HepG2 (cell line): Measurements from ENCODE around the gene GJC2. TPM values are rescaled to one million over a fixed set of nuclear protein-coding genes. Genes with fewer than 3 reads are reported as not detected.
A peak's percentile ranks its signal among the peaks of the same experiment; 100 is the strongest.

Experiments used
- AHR ChIP-seq: IDR thresholded peaks from 2 replicates; pipeline ENCODE4 v1.6.1; 2018; ENCODE audit warnings: missing genetic modification reagents, missing compliant biosample characterization
- DPF2 ChIP-seq: sonication (generic); formaldehyde crosslinking; IDR thresholded peaks from 2 replicates; pipeline ENCODE4 v1.4.0; 2020; ENCODE audit warnings: mild to moderate bottlenecking, low read depth, missing genetic modification reagents, borderline replicate concordance
- GFI1 ChIP-seq: sonication (generic); formaldehyde crosslinking; IDR thresholded peaks from 2 replicates; pipeline ENCODE4 v1.5.0; 2020; ENCODE audit warnings: missing genetic modification reagents, mild to moderate bottlenecking, borderline replicate concordance
- HMGA1 ChIP-seq: sonication (generic); formaldehyde crosslinking; conservative IDR thresholded peaks from 2 replicates; pipeline ENCODE4 v1.4.0; 2020; ENCODE audit warnings: missing genetic modification reagents
- HNRNPUL1 ChIP-seq: fragments of 200-400 bp; formaldehyde crosslinking; IDR thresholded peaks from 2 replicates; pipeline ENCODE4 v1.6.1; 2017; ENCODE audit warnings: low read depth, mild to moderate bottlenecking, low read length, moderate library complexity
- KDM3A ChIP-seq: IDR thresholded peaks from 2 replicates; pipeline ENCODE4 v1.6.1; 2018; ENCODE audit warnings: low read depth, missing compliant biosample characterization
- MXD4 ChIP-seq: IDR thresholded peaks from 2 replicates; pipeline ENCODE4 v1.6.1; 2016; ENCODE audit warnings: mild to moderate bottlenecking, missing biosample characterization, missing genetic modification reagents
- NAIF1 ChIP-seq: sonication (generic); formaldehyde crosslinking; IDR thresholded peaks from 2 replicates; pipeline ENCODE4 v1.5.0; 2020; ENCODE audit warnings: mild to moderate bottlenecking, missing genetic modification reagents, borderline replicate concordance
- RFXAP ChIP-seq: sonication (generic); formaldehyde crosslinking; IDR thresholded peaks from 2 replicates; pipeline ENCODE4 v1.4.0; 2020; ENCODE audit warnings: missing genetic modification reagents, borderline replicate concordance
- YEATS2 ChIP-seq: sonication (generic); formaldehyde crosslinking; IDR thresholded peaks from 2 replicates; pipeline ENCODE4 v1.4.0; 2020; ENCODE audit warnings: missing genetic modification reagents, borderline replicate concordance
- ZNF543 ChIP-seq: sonication (generic); formaldehyde crosslinking; IDR thresholded peaks from 2 replicates; pipeline ENCODE4 v1.4.0; 2020; ENCODE audit warnings: mild to moderate bottlenecking, missing genetic modification reagents
- ZNF567 ChIP-seq: sonication (generic); formaldehyde crosslinking; IDR thresholded peaks from 2 replicates; pipeline ENCODE4 v1.8.1; 2023; ENCODE audit warnings: mild to moderate bottlenecking, missing genetic modification reagents, borderline replicate concordance
- ZNF605 ChIP-seq: sonication (generic); formaldehyde crosslinking; IDR thresholded peaks from 2 replicates; pipeline ENCODE4 v1.8.0; 2022; ENCODE audit warnings: mild to moderate bottlenecking, missing genetic modification reagents
- ZNF781 ChIP-seq: sonication (generic); formaldehyde crosslinking; IDR thresholded peaks from 2 replicates; pipeline ENCODE4 v1.5.1; 2020; ENCODE audit warnings: borderline replicate concordance, mild to moderate bottlenecking, missing genetic modification reagents; ENCODE audit errors: not compliant biosample characterization
- ZNF790 ChIP-seq: sonication (generic); formaldehyde crosslinking; IDR thresholded peaks from 2 replicates; pipeline ENCODE4 v1.8.0; 2022; ENCODE audit warnings: missing genetic modification reagents, mild to moderate bottlenecking, borderline replicate concordance
- ZNF792 ChIP-seq: IDR thresholded peaks from 2 replicates; pipeline ENCODE4 v1.6.1; 2016
- ZSCAN12 ChIP-seq: sonication (generic); formaldehyde crosslinking; IDR thresholded peaks from 2 replicates; pipeline ENCODE4 v1.9.0; 2021; ENCODE audit warnings: mild to moderate bottlenecking, missing genetic modification reagents
- ZSCAN30 ChIP-seq: sonication (generic); formaldehyde crosslinking; IDR thresholded peaks from 2 replicates; pipeline ENCODE4 v1.5.0; 2020; ENCODE audit warnings: mild to moderate bottlenecking, missing genetic modification reagents
- polyA plus RNA-seq, 8 experiments: library from polyadenylated mRNA; depleted of rRNA in 3 of 8; stranded (reverse) in 7 of 8; unstranded in 1 of 8; fragments of >200 nt; fragmentation: Illumina TruSeq in 4 of 8; extraction: Trizol in 4 of 8; gene quantifications; 2 replicates each; pipeline versions ENCODE4 v1.2.1 to v1.2.3, GENCODE V29; 2011 to 2016; ENCODE audit warnings: low read depth in 4 of 8, missing spikeins in 1 of 8, mixed read lengths in 1 of 8; ENCODE audit not compliant: insufficient read depth in 1 of 8
- total RNA-seq, 5 experiments: library from RNA; depleted of rRNA; stranded (reverse); fragments of >200 nt; fragmentation: Illumina TruSeq; extraction: Trizol; gene quantifications; 2 replicates each; pipeline ENCODE4 v1.2.3, GENCODE V29; 2016; ENCODE audit warnings: low read depth in 1 of 5
- TF ChIP-seq, protein P1 (sequence below): sonication (generic); formaldehyde crosslinking; IDR thresholded peaks from 2 replicates; pipeline ENCODE4 v1.4.0; 2020; ENCODE audit warnings: missing genetic modification reagents, borderline replicate concordance
- TF ChIP-seq, protein P2 (sequence below): IDR thresholded peaks from 2 replicates; pipeline ENCODE4 v1.6.1; 2016; ENCODE audit warnings: low read depth, missing genetic modification reagents, missing compliant biosample characterization

GJC2 gene
- total and polyA plus RNA-seq, 2 of the 13 experiments (the other 11 are each of a cell fraction or from before 2014, with no cell fraction given): 1.6 to 3.8 TPM

DNA sequence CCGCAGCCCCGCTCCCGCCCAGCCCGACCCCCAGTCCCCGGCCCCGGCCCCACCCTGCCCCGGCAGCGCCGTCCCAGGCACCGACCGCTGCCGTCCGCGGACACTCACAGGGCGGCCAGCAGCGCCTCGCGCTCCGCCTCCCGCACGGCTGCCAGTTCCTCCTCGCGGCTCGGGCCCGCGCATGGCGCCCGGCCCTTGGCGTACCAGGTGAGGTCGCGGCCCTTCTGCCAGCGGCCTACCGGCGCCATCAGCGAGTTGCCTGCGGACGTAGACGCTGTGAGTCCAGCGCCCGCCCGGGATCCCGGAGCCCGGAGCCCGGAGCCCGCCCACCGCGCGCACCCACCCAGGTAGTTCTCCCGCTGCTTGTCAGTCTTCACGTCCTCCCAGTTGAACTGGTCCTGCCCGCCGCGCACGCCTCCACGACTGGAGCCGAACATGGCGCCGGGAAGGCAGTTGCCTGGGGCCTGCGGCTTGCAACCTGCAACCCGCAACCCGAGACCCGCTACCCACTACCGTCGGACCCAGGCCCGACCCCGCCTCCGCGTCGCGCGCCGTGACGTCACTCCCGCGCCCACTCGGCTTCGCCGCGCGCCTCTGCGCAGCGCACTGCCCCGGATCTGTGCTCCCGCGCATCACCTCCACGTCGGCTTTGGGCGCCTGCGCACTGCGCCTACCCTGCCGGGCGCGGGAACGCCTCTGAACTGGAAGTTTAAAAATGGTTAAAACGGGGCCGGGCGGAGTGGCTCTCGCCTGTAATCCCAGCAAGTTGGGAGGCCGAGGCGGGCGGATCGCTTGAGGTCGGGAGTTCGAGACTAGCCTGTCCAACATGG lies 46.7 kb upstream of the GJC2 start, which contains the start of gene C1orf35 (continued):
- TF ChIP-seq HMGA1 (CRISPR knock-in tag) (no peak), ZNF790 (CRISPR knock-in tag) (no peak), ZNF543 (CRISPR knock-in tag) (peak; percentile 77), RFXAP (CRISPR knock-in tag) (peak; percentile 88), GFI1 (CRISPR knock-in tag) (peak; percentile 35; the same call in 1 of the 2 replicates), ZNF605 (CRISPR knock-in tag) (no peak; the same call in 1 of the 2 replicates), YEATS2 (peak; percentile 98), MXD4 (CRISPR knock-in tag) (peak; percentile 76; the same call in 1 of the 2 replicates), ZNF781 (CRISPR knock-in tag) (peak; percentile 55), ZSCAN12 (peak; percentile 50; the same call in 1 of the 2 replicates), AHR (CRISPR knock-in tag) (peak; percentile 19; the same call in 1 of the 2 replicates), NAIF1 (CRISPR knock-in tag) (0 out of 2 replicates have a peak, but pooled peaks have one; percentile 43), ZSCAN30 (CRISPR knock-in tag) (0 out of 2 replicates have a peak, but pooled peaks have one; percentile 41), ZNF792 (CRISPR knock-in tag) (peak; percentile 87; the same call in 1 of the 2 replicates), KDM3A (CRISPR knock-in tag) (peak; percentile 83), ZNF567 (CRISPR knock-in tag) (peak; percentile 75; the same call in 1 of the 2 replicates), HNRNPUL1 (no peak), DPF2 (CRISPR knock-in tag) (no peak)
- TF ChIP-seq, protein P1, sequence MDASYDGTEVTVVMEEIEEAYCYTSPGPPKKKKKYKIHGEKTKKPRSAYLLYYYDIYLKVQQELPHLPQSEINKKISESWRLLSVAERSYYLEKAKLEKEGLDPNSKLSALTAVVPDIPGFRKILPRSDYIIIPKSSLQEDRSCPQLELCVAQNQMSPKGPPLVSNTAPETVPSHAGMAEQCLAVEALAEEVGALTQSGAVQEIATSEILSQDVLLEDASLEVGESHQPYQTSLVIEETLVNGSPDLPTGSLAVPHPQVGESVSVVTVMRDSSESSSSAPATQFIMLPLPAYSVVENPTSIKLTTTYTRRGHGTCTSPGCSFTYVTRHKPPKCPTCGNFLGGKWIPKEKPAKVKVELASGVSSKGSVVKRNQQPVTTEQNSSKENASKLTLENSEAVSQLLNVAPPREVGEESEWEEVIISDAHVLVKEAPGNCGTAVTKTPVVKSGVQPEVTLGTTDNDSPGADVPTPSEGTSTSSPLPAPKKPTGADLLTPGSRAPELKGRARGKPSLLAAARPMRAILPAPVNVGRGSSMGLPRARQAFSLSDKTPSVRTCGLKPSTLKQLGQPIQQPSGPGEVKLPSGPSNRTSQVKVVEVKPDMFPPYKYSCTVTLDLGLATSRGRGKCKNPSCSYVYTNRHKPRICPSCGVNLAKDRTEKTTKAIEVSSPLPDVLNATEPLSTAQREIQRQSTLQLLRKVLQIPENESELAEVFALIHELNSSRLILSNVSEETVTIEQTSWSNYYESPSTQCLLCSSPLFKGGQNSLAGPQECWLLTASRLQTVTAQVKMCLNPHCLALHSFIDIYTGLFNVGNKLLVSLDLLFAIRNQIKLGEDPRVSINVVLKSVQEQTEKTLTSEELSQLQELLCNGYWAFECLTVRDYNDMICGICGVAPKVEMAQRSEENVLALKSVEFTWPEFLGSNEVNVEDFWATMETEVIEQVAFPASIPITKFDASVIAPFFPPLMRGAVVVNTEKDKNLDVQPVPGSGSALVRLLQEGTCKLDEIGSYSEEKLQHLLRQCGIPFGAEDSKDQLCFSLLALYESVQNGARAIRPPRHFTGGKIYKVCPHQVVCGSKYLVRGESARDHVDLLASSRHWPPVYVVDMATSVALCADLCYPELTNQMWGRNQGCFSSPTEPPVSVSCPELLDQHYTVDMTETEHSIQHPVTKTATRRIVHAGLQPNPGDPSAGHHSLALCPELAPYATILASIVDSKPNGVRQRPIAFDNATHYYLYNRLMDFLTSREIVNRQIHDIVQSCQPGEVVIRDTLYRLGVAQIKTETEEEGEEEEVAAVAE (CRISPR knock-in tag): peak; percentile 49; the same call in 1 of the 2 replicates
- TF ChIP-seq, protein P2, sequence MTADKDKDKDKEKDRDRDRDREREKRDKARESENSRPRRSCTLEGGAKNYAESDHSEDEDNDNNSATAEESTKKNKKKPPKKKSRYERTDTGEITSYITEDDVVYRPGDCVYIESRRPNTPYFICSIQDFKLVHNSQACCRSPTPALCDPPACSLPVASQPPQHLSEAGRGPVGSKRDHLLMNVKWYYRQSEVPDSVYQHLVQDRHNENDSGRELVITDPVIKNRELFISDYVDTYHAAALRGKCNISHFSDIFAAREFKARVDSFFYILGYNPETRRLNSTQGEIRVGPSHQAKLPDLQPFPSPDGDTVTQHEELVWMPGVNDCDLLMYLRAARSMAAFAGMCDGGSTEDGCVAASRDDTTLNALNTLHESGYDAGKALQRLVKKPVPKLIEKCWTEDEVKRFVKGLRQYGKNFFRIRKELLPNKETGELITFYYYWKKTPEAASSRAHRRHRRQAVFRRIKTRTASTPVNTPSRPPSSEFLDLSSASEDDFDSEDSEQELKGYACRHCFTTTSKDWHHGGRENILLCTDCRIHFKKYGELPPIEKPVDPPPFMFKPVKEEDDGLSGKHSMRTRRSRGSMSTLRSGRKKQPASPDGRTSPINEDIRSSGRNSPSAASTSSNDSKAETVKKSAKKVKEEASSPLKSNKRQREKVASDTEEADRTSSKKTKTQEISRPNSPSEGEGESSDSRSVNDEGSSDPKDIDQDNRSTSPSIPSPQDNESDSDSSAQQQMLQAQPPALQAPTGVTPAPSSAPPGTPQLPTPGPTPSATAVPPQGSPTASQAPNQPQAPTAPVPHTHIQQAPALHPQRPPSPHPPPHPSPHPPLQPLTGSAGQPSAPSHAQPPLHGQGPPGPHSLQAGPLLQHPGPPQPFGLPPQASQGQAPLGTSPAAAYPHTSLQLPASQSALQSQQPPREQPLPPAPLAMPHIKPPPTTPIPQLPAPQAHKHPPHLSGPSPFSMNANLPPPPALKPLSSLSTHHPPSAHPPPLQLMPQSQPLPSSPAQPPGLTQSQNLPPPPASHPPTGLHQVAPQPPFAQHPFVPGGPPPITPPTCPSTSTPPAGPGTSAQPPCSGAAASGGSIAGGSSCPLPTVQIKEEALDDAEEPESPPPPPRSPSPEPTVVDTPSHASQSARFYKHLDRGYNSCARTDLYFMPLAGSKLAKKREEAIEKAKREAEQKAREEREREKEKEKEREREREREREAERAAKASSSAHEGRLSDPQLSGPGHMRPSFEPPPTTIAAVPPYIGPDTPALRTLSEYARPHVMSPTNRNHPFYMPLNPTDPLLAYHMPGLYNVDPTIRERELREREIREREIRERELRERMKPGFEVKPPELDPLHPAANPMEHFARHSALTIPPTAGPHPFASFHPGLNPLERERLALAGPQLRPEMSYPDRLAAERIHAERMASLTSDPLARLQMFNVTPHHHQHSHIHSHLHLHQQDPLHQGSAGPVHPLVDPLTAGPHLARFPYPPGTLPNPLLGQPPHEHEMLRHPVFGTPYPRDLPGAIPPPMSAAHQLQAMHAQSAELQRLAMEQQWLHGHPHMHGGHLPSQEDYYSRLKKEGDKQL (CRISPR knock-in tag): no peak
